ENCODE results near the gene AHCYL1. TPM values are rescaled to one million over a fixed set of nuclear protein-coding genes. Genes with fewer than 3 reads are reported as not detected.
A peak's percentile ranks its signal among the peaks of the same experiment; 100 is the strongest.

Gene AHCYL1
- total RNA-seq, 6 experiments from 2014 or later = 51.4 to 77.5 (median 56.0) TPM

DNA sequence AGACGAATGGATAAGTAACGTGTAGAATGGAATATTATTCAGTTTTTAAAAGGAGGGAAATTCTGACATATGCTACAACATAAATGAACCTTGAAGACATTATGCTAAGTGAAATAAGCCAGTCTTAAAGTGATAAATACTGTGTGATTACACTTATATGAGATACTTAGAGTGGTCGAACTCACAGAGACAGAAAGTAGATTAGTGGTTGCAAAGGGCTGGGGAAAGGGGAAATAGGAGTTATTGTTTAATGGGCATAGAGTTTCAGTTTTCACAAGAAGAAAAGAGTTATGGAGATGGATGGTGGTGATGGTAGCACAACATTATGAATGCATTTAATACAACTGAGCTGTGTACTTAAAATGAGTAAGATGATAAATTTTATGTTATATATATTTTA is 14.7 kb upstream of the AHCYL1 start:
- no peaks in the 10 kb centered on the region for H3K27me3 ChIP-seq
- ATAC-seq (no peak), DNase-seq (no peak)
- no peak overlapping the region for H3K27ac ChIP-seq
- H3K9me3 ChIP-seq = no peaks in the 10 kb centered on the region
- intact Hi-C loops (cut with DNase I) = loop anchor here in 1 of 2 donors (10.0 kb wide), 1 partner anchor 55 kb away; the partner anchor contains the start of gene CSF1
- H3K4me3 ChIP-seq = no peak overlapping the region
- H3K4me1 ChIP-seq = no peaks in the 10 kb centered on the region
- 75% methylated on average over 3 of the region's 3 CpGs for WGBS (ENCODE audit: insufficient coverage, low coverage, low lambda C conversion rate, missing lambda C conversion rate)
- H3K36me3 ChIP-seq = no peaks in the 10 kb centered on the region
- TF ChIP-seq POLR2A (IDR thresholded peaks at IDR 0.05) (no peak), CTCF (IDR thresholded peaks at IDR 0.05) (no peak)

- H3K9me3 ChIP-seq = no peaks in the 10 kb centered on the region
- intact Hi-C loops (cut with DNase I) = loop anchor here in 1 of 2 donors (10.0 kb wide), 1 partner anchor 57 kb away; the partner anchor contains the start of gene CSF1
- H3K4me1 ChIP-seq = no peaks in the 10 kb centered on the region
- TF ChIP-seq POLR2A (IDR thresholded peaks at IDR 0.05) (no peak), CTCF (IDR thresholded peaks at IDR 0.05) (no peak)
- H3K27ac ChIP-seq = no peak overlapping the region
- H3K27me3 ChIP-seq = no peaks in the 10 kb centered on the region
- no peaks in the 10 kb centered on the region for H3K36me3 ChIP-seq
- no peak for DNase-seq
- no peak for ATAC-seq
- 35% methylated on average over 1 of the region's 1 CpG for WGBS (ENCODE audit: insufficient coverage, low coverage, low lambda C conversion rate, missing lambda C conversion rate)
- no peak overlapping the region for H3K4me3 ChIP-seq
These were observed 13.0 kb upstream of the AHCYL1 start for GRCh38 chr1:109971559-109971958.

DNA sequence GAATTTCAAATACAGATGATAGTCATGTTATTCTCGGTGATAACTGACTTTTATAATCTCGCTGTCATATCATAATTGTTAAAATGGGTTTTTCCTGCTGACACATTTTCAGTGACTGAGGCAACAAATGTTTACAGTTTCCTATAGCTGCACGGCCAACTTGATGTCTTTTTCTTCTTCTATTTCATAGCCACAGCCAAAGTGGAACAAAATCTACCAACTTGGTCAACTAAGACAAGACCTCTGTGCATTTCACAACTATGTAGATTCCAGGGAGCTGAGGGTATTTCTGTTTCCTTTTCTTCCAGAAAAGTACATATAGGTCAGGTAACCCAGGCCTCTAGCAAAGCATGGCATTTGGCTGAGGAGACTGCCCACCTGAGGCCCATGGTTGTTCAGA is 10.4 kb upstream of the AHCYL1 start:
- Histone ChIP-seq H3K4me1 (peaks cover 0 to 6% (median 0%) of the 10 kb centered on the region in 4 donors), H3K27me3 (no peaks in the 10 kb centered on the region), H3K27ac (no peak overlapping the region), H3K36me3 (no peaks in the 10 kb centered on the region), H3K4me3 (no peak overlapping the region), H3K9me3 (no peaks in the 10 kb centered on the region)
- intact Hi-C loops (cut with DNase I) = loop anchor here in 1 of 2 donors (10.0 kb wide), 1 partner anchor 59 kb away; the partner anchor contains the start of gene CSF1
- 81% methylated on average over 3 of the region's 3 CpGs for WGBS (ENCODE audit: insufficient coverage, low coverage, low lambda C conversion rate, missing lambda C conversion rate)
- TF ChIP-seq POLR2A (IDR thresholded peaks at IDR 0.05) = no peak
- TF ChIP-seq CTCF (IDR thresholded peaks at IDR 0.05) = no peak
- DNase-seq = no peak
- no peak for ATAC-seq

DNA sequence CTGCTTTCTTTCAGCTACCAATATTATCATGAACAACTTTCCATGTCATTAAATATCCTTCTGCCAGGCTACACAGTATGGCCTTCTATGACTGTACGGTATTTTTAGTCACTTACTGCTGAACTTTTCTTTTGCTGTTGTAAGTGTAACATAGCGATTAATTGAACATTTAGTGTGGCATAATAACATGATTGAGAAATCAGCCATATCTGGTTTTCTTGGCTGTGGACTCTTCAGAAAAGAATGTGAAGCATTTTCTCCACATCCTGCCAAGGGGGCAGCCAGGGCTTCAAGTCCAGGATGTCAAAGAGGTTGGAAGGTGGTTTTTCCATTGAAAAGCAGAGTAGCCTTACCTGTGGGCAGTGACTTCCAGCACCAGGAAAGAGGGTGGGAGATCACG is 8.8 kb upstream of the AHCYL1 start:
- intact Hi-C loops (cut with DNase I) = loop anchor here in 1 of 2 donors (10.0 kb wide), 1 partner anchor 61 kb away; the partner anchor contains the start of gene CSF1
- Histone ChIP-seq H3K27me3 (no peaks in the 10 kb centered on the region), H3K36me3 (no peaks in the 10 kb centered on the region), H3K27ac (no peak overlapping the region), H3K4me1 (peaks cover 0 to 19% (median 4%) of the 10 kb centered on the region in 4 donors), H3K9me3 (no peaks in the 10 kb centered on the region), H3K4me3 (no peak overlapping the region)
- no peak for TF ChIP-seq POLR2A (IDR thresholded peaks at IDR 0.05)
- no peak for TF ChIP-seq CTCF (IDR thresholded peaks at IDR 0.05)
- ATAC-seq = peak in 3 of 4 donors; percentile 22 to 47 (median 36)
- DNase-seq = no peak
- 26% methylated on average over 2 of the region's 3 CpGs for WGBS (ENCODE audit: insufficient coverage, low coverage, low lambda C conversion rate, missing lambda C conversion rate)
